Breast epithelium (tissue), 3 donors: ENCODE measurements around the gene NEURL1.

ENCODE experiments used
- POLR2A ChIP-seq: fragments of 450-650 bp; IDR thresholded peaks from one replicate; pipeline ENCODE4 v1.6.1; 2016; ENCODE audit warnings: antibody characterized with exemption, mild to moderate bottlenecking, moderate library complexity
- POLR2AphosphoS5 ChIP-seq, 3 donors: sonication (generic); formaldehyde crosslinking; IDR thresholded peaks; one replicate each; pipeline ENCODE4 v1.6.1; 2017; ENCODE audit warnings: antibody characterized with exemption in 3 of 3
- TF ChIP-seq, protein P1 (sequence below), 3 donors: fragments of 450-650 bp; IDR thresholded peaks; one replicate each; pipeline ENCODE4 v1.5.1; 2016 to 2017; ENCODE audit warnings: antibody characterized with exemption in 3 of 3, mild to moderate bottlenecking in 3 of 3, moderate library complexity in 3 of 3

DNA sequence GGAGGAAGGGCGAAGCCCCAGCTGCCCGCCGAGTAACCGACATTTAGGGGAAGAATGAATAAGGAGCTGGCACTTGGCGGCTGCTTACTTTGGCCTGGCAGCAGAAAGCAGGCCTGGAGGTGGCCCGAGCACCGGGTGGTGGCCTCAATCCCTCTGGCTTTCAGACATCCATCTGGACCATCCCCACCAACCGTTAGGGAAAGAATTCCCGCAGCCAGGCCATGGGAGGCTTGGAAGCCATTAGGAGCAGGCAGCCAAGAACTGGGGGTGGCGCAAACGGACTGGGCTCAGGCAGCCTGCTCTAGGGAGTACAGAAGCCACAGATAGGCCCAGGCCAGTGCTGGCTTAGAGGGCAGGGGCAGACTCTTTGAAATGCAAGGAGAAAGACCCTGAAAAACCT, 132.7 kb downstream of the NEURL1 start:
- TF ChIP-seq POLR2A (no peak), POLR2AphosphoS5 (IDR thresholded peaks at IDR 0.05) (no peak)
- TF ChIP-seq, protein P1, sequence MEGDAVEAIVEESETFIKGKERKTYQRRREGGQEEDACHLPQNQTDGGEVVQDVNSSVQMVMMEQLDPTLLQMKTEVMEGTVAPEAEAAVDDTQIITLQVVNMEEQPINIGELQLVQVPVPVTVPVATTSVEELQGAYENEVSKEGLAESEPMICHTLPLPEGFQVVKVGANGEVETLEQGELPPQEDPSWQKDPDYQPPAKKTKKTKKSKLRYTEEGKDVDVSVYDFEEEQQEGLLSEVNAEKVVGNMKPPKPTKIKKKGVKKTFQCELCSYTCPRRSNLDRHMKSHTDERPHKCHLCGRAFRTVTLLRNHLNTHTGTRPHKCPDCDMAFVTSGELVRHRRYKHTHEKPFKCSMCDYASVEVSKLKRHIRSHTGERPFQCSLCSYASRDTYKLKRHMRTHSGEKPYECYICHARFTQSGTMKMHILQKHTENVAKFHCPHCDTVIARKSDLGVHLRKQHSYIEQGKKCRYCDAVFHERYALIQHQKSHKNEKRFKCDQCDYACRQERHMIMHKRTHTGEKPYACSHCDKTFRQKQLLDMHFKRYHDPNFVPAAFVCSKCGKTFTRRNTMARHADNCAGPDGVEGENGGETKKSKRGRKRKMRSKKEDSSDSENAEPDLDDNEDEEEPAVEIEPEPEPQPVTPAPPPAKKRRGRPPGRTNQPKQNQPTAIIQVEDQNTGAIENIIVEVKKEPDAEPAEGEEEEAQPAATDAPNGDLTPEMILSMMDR (IDR thresholded peaks at IDR 0.05), result no peak
